Thyroid gland (tissue), 4 donors: ENCODE results near the gene PHF14. TPM values are rescaled to one million over a fixed set of nuclear protein-coding genes. Genes with fewer than 3 reads are reported as not detected.

ENCODE experiments used
- DNase-seq, 2 donors: peaks; one replicate each; pipeline ENCODE4 v3.0.0-alpha.2; 2019
- H3K27ac ChIP-seq, 3 donors: fragments of 200-600 bp; sonication (generic); 1 replicate in 2 of 3; 2 replicates in 1 of 3; pipeline ENCODE4 v1.5.1; 2016 to 2019; ENCODE audit warnings: mild to moderate bottlenecking in 1 of 3, moderate library complexity in 1 of 3
- H3K27me3 ChIP-seq: fragments of 200-600 bp; sonication (generic); one replicate; pipeline ENCODE4 v1.5.1; 2019
- H3K36me3 ChIP-seq, 2 donors: fragments of 200-600 bp; sonication (generic); one replicate each; pipeline ENCODE4 v1.5.1; 2016 to 2019
- H3K4me1 ChIP-seq, 2 donors: fragments of 200-600 bp; sonication (generic); one replicate each; pipeline ENCODE4 v1.5.1; 2017 to 2019
- H3K4me3 ChIP-seq, 3 donors: fragments of 200-600 bp; sonication (generic); replicated peaks in 1 of 3; 1 replicate in 2 of 3; 2 replicates in 1 of 3; pipeline ENCODE4 v1.5.1; 2016; ENCODE audit warnings: mild to moderate bottlenecking in 1 of 3
- H3K9me3 ChIP-seq: fragments of 200-600 bp; sonication (generic); one replicate; pipeline ENCODE4 v1.5.1; 2017
- CTCF ChIP-seq, 6 experiments: fragments of 200-600 bp in 3 of 6; fragments of 450-650 bp in 3 of 6; sonication (generic) in 3 of 6; IDR thresholded peaks; one replicate each; pipeline ENCODE4 v1.5.1; 2016 to 2019; ENCODE audit warnings: antibody characterized with exemption in 6 of 6, mild to moderate bottlenecking in 2 of 6, inconsistent platforms in 1 of 6, moderate library complexity in 1 of 6
- POLR2A ChIP-seq, 2 donors: fragments of 450-650 bp; IDR thresholded peaks; one replicate each; pipeline ENCODE4 v1.6.1; 2017; ENCODE audit warnings: antibody characterized with exemption in 2 of 2, mild to moderate bottlenecking in 2 of 2, moderate library complexity in 1 of 2
- WGBS, 2 donors: methylation state at CpG; one replicate each; pipeline ENCODE4 v1.1.5; 2017; 5-methylcytosine and 5-hydroxymethylcytosine counted together
- intact Hi-C: fragments of 100-400 bp; cut with DNase I; formaldehyde crosslinking; loops from one replicate; pipeline ENCODE4 v1.15.1; 2023
- total RNA-seq, 4 donors: library from RNA; depleted of rRNA; stranded (reverse); fragments of >200 nt; gene quantifications; one replicate each; pipeline ENCODE4 v1.2.3, GENCODE V29; 2016

PHF14 gene
- total RNA-seq, 4 donors from 2014 or later = 30.9 to 46.3 (median 36.8) TPM

GRCh38 chr7:10998996-10999757 is 25.5 kb downstream of the PHF14 start:
- H3K27ac ChIP-seq = no peak overlapping the region

GRCh38 chr7:11005202-11005601 is 31.5 kb downstream of the PHF14 start:
- Histone ChIP-seq H3K4me1 (no peaks in the 10 kb centered on the region), H3K9me3 (no peaks in the 10 kb centered on the region), H3K4me3 (no peak overlapping the region), H3K27ac (no peak overlapping the region), H3K36me3 (no peaks in the 10 kb centered on the region), H3K27me3 (no peaks in the 10 kb centered on the region)
- no peak for TF ChIP-seq POLR2A (IDR thresholded peaks at IDR 0.05)
- TF ChIP-seq CTCF (IDR thresholded peaks at IDR 0.05) = no peak
- intact Hi-C loops = no loop called here
- DNase-seq = no peak

More at GRCh38 chr7:10998996-10999757, 25.5 kb downstream of the PHF14 start:
- TF ChIP-seq POLR2A (IDR thresholded peaks at IDR 0.05) = no peak
- TF ChIP-seq CTCF (IDR thresholded peaks at IDR 0.05) = no peak
- Histone ChIP-seq H3K4me3 (no peak overlapping the region), H3K27me3 (no peaks in the 10 kb centered on the region), H3K4me1 (peaks cover 0 to 4% of the 10 kb centered on the region in 2 donors), H3K36me3 (peaks cover 0 to 5% of the 10 kb centered on the region in 2 donors), H3K9me3 (no peaks in the 10 kb centered on the region)
- WGBS, 2 donors = 75 to 79% methylated on average over 4 of the region's 4 CpGs
- no peak for DNase-seq
- intact Hi-C loops = no loop called here

GRCh38 chr7:11006291-11006690 is 32.6 kb downstream of the PHF14 start:
- H3K36me3 ChIP-seq = no peaks in the 10 kb centered on the region
- H3K9me3 ChIP-seq = no peaks in the 10 kb centered on the region
- no peak overlapping the region for H3K27ac ChIP-seq
- intact Hi-C loops = no loop called here
- TF ChIP-seq POLR2A (IDR thresholded peaks at IDR 0.05) (no peak), CTCF (IDR thresholded peaks at IDR 0.05) (no peak)
- no peaks in the 10 kb centered on the region for H3K27me3 ChIP-seq
- H3K4me1 ChIP-seq = no peaks in the 10 kb centered on the region
- no peak overlapping the region for H3K4me3 ChIP-seq
- no peak for DNase-seq
- WGBS, 2 donors = 88 to 100% methylated on average over 3 of the region's 3 CpGs

GRCh38 chr7:11009631-11010030 is 36.0 kb downstream of the PHF14 start:
- WGBS, 2 donors = 51 to 58% methylated on average over 1 of the region's 1 CpG
- Histone ChIP-seq H3K27me3 (no peaks in the 10 kb centered on the region), H3K36me3 (no peaks in the 10 kb centered on the region), H3K4me3 (no peak overlapping the region), H3K4me1 (no peaks in the 10 kb centered on the region), H3K27ac (no peak overlapping the region), H3K9me3 (no peaks in the 10 kb centered on the region)
- intact Hi-C loops = no loop called here
- TF ChIP-seq POLR2A (IDR thresholded peaks at IDR 0.05) (no peak), CTCF (IDR thresholded peaks at IDR 0.05) (no peak)
- DNase-seq = no peak

- Histone ChIP-seq H3K9me3 (no peaks in the 10 kb centered on the region), H3K4me3 (no peak overlapping the region), H3K27ac (no peak overlapping the region), H3K36me3 (peaks cover 0 to 8% of the 10 kb centered on the region in 2 donors), H3K27me3 (no peaks in the 10 kb centered on the region), H3K4me1 (no peaks in the 10 kb centered on the region)
- DNase-seq = no peak
- TF ChIP-seq POLR2A (IDR thresholded peaks at IDR 0.05) (no peak), CTCF (IDR thresholded peaks at IDR 0.05) (no peak)
- 85 to 91% methylated on average over 1 of the region's 1 CpG for WGBS, 2 donors
- intact Hi-C loops = no loop called here
Measured at GRCh38 chr7:11021468-11021867, 47.8 kb downstream of the PHF14 start.
